GM18507 (cell line): Measurements from ENCODE around the gene PKP3.
"Not testable (repeated sequence)": the region's sequence is repeated elsewhere in the genome, so short reads cannot be mapped to it uniquely, and the experiment has no call there.

Experiments
- DNase-seq: peaks from one replicate; pipeline ENCODE4 v3.0.0; 2011; ENCODE audit warnings: low read depth; ENCODE audit not compliant: insufficient read length; ENCODE audit errors: extremely low spot score
- FAIRE-seq: peaks from 2 replicates; lab custom pipeline; 2011; peaks lifted over from hg19 to GRCh38; lab: Jason Lieb, UNC

Gene PKP3

GRCh38 chr11:391117-392017 lies 2.6 kb upstream of the PKP3 start:
- FAIRE-seq (no peak), DNase-seq (no peak)

GRCh38 chr11:392102-392777 lies 1.8 kb upstream of the PKP3 start:
- DNase-seq (no peak), FAIRE-seq (no peak)

GRCh38 chr11:393219-394033 lies 583 bp upstream of the PKP3 start:
- FAIRE-seq, result no peak

GRCh38 chr11:394858-395655 lies 1.0 kb downstream of the PKP3 start:
- FAIRE-seq, result no peak

More at GRCh38 chr11:393219-394033, 583 bp upstream of the PKP3 start:
- DNase-seq, result no peak

GRCh38 chr11:395866-396265 lies 1.9 kb downstream of the PKP3 start:
- no peak for FAIRE-seq
- no peak for DNase-seq

More at GRCh38 chr11:394858-395655, 1.0 kb downstream of the PKP3 start:
- no peak for DNase-seq

GRCh38 chr11:396511-396947 lies 2.5 kb downstream of the PKP3 start:
- DNase-seq (no peak), FAIRE-seq (no peak)

- DNase-seq (no peak), FAIRE-seq (no peak)
These were observed 3.0 kb downstream of the PKP3 start for GRCh38 chr11:396948-397548.

- no peak for DNase-seq
- FAIRE-seq, result no peak
These were observed 4.8 kb downstream of the PKP3 start for GRCh38 chr11:398826-399225.

- DNase-seq (no peak), FAIRE-seq (no peak)
These were observed 5.8 kb downstream of the PKP3 start for GRCh38 chr11:399731-400211.

GRCh38 chr11:400241-400689 lies 6.3 kb downstream of the PKP3 start:
- no peak for DNase-seq
- no peak for FAIRE-seq

- not testable (repeated sequence) for FAIRE-seq, DNase-seq
These were observed 7.2 kb downstream of the PKP3 start for GRCh38 chr11:401196-401595.

GRCh38 chr11:403021-403760 lies 9.2 kb downstream of the PKP3 start:
- FAIRE-seq (no peak), DNase-seq (no peak)

- DNase-seq, result no peak
- FAIRE-seq, result no peak
These were observed 9.9 kb downstream of the PKP3 start for GRCh38 chr11:403761-404431.

GRCh38 chr11:404551-405264 lies 10.7 kb downstream of the PKP3 start:
- no peak for DNase-seq
- FAIRE-seq, result no peak

GRCh38 chr11:405323-405953 lies 11.4 kb downstream of the PKP3 start:
- DNase-seq (no peak), FAIRE-seq (no peak)
